HG03097 (cell line): Measurements from ENCODE around the gene HRH2.

Experiments used
- ATAC-seq: cut with Tn5 transposase; IDR thresholded peaks from one replicate; pipeline ENCODE4 v1.9.1; 2021; ENCODE audit not compliant: unreplicated experiment, low FRiP score

HRH2 gene

GRCh38 chr5:175733017-175733416, 75.1 kb downstream of the HRH2 start:
- ATAC-seq: no peak

- no peak for ATAC-seq
Observed at GRCh38 chr5:175734016-175734415, 76.1 kb downstream of the HRH2 start.

- ATAC-seq: no peak
Observed at GRCh38 chr5:175734501-175734900, 76.6 kb downstream of the HRH2 start.

- ATAC-seq: no peak
Observed at GRCh38 chr5:175735701-175736100, 77.8 kb downstream of the HRH2 start.

GRCh38 chr5:175736652-175737051, 78.8 kb downstream of the HRH2 start:
- ATAC-seq: no peak

- no peak for ATAC-seq
Observed at GRCh38 chr5:175737481-175737880, 79.6 kb downstream of the HRH2 start.

- no peak for ATAC-seq
Observed at GRCh38 chr5:175738126-175738525, 80.3 kb downstream of the HRH2 start.

- no peak for ATAC-seq
Observed at GRCh38 chr5:175738602-175739133, 80.8 kb downstream of the HRH2 start.

- ATAC-seq: no peak
Observed at GRCh38 chr5:175740014-175740413, 82.1 kb downstream of the HRH2 start.

GRCh38 chr5:175741556-175741955, 83.7 kb downstream of the HRH2 start:
- no peak for ATAC-seq

- ATAC-seq: no peak
Observed at GRCh38 chr5:175742290-175742994, 84.6 kb downstream of the HRH2 start.

GRCh38 chr5:175743676-175744210, 85.9 kb downstream of the HRH2 start:
- ATAC-seq: no peak

GRCh38 chr5:175745210-175745609, 87.3 kb downstream of the HRH2 start:
- no peak for ATAC-seq

GRCh38 chr5:175746851-175747250, 89.0 kb downstream of the HRH2 start:
- ATAC-seq: no peak

- no peak for ATAC-seq
Observed at GRCh38 chr5:175747539-175748060, 89.7 kb downstream of the HRH2 start.

GRCh38 chr5:175748650-175749049, 90.8 kb downstream of the HRH2 start:
- no peak for ATAC-seq

GRCh38 chr5:175749591-175749990, 91.7 kb downstream of the HRH2 start:
- ATAC-seq: no peak

- ATAC-seq: no peak
Observed at GRCh38 chr5:175750511-175750931, 92.7 kb downstream of the HRH2 start.

GRCh38 chr5:175751369-175751768, 93.5 kb downstream of the HRH2 start:
- ATAC-seq: no peak

- no peak for ATAC-seq
Observed at GRCh38 chr5:175752826-175753535, 95.1 kb downstream of the HRH2 start.
